Ishikawa (cell line): ENCODE measurements around the gene MGAT4C.

Experiments
- CEBPB ChIP-seq: IDR thresholded peaks from 2 replicates; pipeline ENCODE4 v1.6.1; 2012
- EGR1 ChIP-seq: IDR thresholded peaks from 2 replicates; pipeline ENCODE4 v1.6.1; 2012
- EP300 ChIP-seq: IDR thresholded peaks from 2 replicates; pipeline ENCODE4 v1.6.1; 2012; ENCODE audit warnings: borderline replicate concordance
- RAD21 ChIP-seq: IDR thresholded peaks from 2 replicates; pipeline ENCODE4 v1.6.1; 2012; ENCODE audit warnings: low read depth
- TAF1 ChIP-seq: IDR thresholded peaks from 2 replicates; pipeline ENCODE4 v1.6.1; 2012; ENCODE audit warnings: low read depth, mild to moderate bottlenecking
- TCF12 ChIP-seq: IDR thresholded peaks from 2 replicates; pipeline ENCODE4 v1.6.1; 2012; ENCODE audit warnings: low read depth
- YY1 ChIP-seq: IDR thresholded peaks from 2 replicates; pipeline ENCODE4 v1.6.1; 2012; ENCODE audit warnings: low read depth
- TF ChIP-seq, protein P1 (sequence below): IDR thresholded peaks from 2 replicates; pipeline ENCODE4 v1.6.1; 2012
- TF ChIP-seq, protein P2 (sequence below): IDR thresholded peaks from 2 replicates; pipeline ENCODE4 v1.6.1; 2012; ENCODE audit warnings: low read depth, mild to moderate bottlenecking

DNA sequence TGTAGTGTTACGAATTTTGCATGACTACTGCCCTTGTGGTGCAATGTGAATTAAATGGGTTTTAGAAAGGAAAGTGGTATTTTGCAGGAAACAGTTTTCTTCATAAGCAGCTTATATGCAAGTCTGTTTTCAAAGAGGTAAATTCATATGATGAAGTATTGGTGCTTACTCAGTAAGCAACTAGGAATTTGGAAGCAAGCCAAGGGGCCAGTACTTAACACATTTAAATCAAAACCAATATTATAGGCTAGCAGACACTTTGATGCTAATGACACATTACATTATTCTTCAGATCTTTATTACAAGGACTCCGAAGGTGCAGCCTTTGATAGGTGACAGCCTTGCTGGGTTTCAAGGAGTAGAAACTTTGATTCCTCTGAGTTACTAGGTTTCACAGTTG is 23.1 kb downstream of the MGAT4C start:
- TF ChIP-seq RAD21 (no peak), TCF12 (no peak), TAF1 (no peak), CEBPB (no peak), EP300 (no peak), EGR1 (no peak), YY1 (no peak)
- TF ChIP-seq, protein P1, sequence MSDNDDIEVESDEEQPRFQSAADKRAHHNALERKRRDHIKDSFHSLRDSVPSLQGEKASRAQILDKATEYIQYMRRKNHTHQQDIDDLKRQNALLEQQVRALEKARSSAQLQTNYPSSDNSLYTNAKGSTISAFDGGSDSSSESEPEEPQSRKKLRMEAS: no peak
- TF ChIP-seq, protein P2, sequence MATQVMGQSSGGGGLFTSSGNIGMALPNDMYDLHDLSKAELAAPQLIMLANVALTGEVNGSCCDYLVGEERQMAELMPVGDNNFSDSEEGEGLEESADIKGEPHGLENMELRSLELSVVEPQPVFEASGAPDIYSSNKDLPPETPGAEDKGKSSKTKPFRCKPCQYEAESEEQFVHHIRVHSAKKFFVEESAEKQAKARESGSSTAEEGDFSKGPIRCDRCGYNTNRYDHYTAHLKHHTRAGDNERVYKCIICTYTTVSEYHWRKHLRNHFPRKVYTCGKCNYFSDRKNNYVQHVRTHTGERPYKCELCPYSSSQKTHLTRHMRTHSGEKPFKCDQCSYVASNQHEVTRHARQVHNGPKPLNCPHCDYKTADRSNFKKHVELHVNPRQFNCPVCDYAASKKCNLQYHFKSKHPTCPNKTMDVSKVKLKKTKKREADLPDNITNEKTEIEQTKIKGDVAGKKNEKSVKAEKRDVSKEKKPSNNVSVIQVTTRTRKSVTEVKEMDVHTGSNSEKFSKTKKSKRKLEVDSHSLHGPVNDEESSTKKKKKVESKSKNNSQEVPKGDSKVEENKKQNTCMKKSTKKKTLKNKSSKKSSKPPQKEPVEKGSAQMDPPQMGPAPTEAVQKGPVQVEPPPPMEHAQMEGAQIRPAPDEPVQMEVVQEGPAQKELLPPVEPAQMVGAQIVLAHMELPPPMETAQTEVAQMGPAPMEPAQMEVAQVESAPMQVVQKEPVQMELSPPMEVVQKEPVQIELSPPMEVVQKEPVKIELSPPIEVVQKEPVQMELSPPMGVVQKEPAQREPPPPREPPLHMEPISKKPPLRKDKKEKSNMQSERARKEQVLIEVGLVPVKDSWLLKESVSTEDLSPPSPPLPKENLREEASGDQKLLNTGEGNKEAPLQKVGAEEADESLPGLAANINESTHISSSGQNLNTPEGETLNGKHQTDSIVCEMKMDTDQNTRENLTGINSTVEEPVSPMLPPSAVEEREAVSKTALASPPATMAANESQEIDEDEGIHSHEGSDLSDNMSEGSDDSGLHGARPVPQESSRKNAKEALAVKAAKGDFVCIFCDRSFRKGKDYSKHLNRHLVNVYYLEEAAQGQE: no peak
